SW 1271 (cell line): ENCODE measurements around the gene IDH3G.
A peak's percentile ranks its signal among the peaks of the same experiment; 100 is the strongest.
"Not testable (repeated sequence)": the region's sequence is repeated elsewhere in the genome, so short reads cannot be mapped to it uniquely, and the experiment has no call there.

Experiments
- DNase-seq, 2 experiments: peaks; one replicate each; lab custom pipeline; 2025; lab: John Stamatoyannopoulos, UW

Gene IDH3G

GRCh38 chrX:153794018-153794896 lies at the start of gene IDH3G, which contains the start of gene SSR4:
Gene IDH3G (minus strand): TSS chrX:153794375. CDS start chrX:153794326, 49 bp downstream.
Gene SSR4 (plus strand): TSS chrX:153794668. CDS start chrX:153794688, 20 bp downstream.
- peak; percentile 87 to 95 for DNase-seq

- DNase-seq: no peak
These were observed 42.7 kb upstream of the IDH3G start for GRCh38 chrX:153836921-153837320.

GRCh38 chrX:153832728-153833127 lies 38.6 kb upstream of the IDH3G start:
- DNase-seq: no peak

GRCh38 chrX:153831429-153832150 lies 37.4 kb upstream of the IDH3G start:
- no peak for DNase-seq

GRCh38 chrX:153830640-153831428 lies 36.7 kb upstream of the IDH3G start:
- no peak for DNase-seq

GRCh38 chrX:153829799-153830639 lies 35.8 kb upstream of the IDH3G start, which contains the start of gene PDZD4:
Gene PDZD4 (minus strand): TSS chrX:153830544. CDS start chrX:153830298, 246 bp downstream.
- no peak for DNase-seq

GRCh38 chrX:153829549-153829798 lies 35.3 kb upstream of the IDH3G start:
- DNase-seq: no peak

GRCh38 chrX:153828723-153829548 lies 34.8 kb upstream of the IDH3G start:
- DNase-seq: no peak

GRCh38 chrX:153828308-153828707 lies 34.1 kb upstream of the IDH3G start:
- no peak for DNase-seq

- DNase-seq: no peak
These were observed 33.7 kb upstream of the IDH3G start for GRCh38 chrX:153827903-153828302.

- DNase-seq: no peak
These were observed 32.8 kb upstream of the IDH3G start for GRCh38 chrX:153827016-153827415.

GRCh38 chrX:153825042-153825441 lies 30.9 kb upstream of the IDH3G start:
- DNase-seq: no peak

- DNase-seq: no peak
These were observed 30.2 kb upstream of the IDH3G start for GRCh38 chrX:153824348-153824747.

GRCh38 chrX:153821066-153821465 lies 26.9 kb upstream of the IDH3G start:
- DNase-seq: no peak

- DNase-seq: no peak
These were observed 26.4 kb upstream of the IDH3G start for GRCh38 chrX:153820601-153821000.

GRCh38 chrX:153819384-153820040 lies 25.3 kb upstream of the IDH3G start:
- DNase-seq: no peak

- peak in 1 of 2 experiments; percentile 3 for DNase-seq
These were observed 24.6 kb upstream of the IDH3G start for GRCh38 chrX:153818571-153819383.

- not testable (repeated sequence) for DNase-seq
These were observed 23.9 kb upstream of the IDH3G start for GRCh38 chrX:153818064-153818463.
